Measurements from ENCODE around the gene ZNF438. TPM values are rescaled to one million over a fixed set of nuclear protein-coding genes. Genes with fewer than 3 reads are reported as not detected.
"Not testable (repeated sequence)": the region's sequence is repeated elsewhere in the genome, so short reads cannot be mapped to it uniquely, and the experiment has no call there.

ZNF438 gene
- total RNA-seq: 10 to 100 TPM; 11.4 to 11.6 TPM
- long read RNA-seq, partial matches to known transcripts: 5 of 13 reads
- long read RNA-seq, other reads (novel, unspliced or antisense): 8 of 13 reads

- intact Hi-C loops (cut with DNase I): loop anchor here (2.0 to 10.0 kb wide), 4 partner anchors 103 to 286 kb away; partner anchors contain the start of gene ZEB1 (in 1 of the 2)
- ATAC-seq: peak; percentile 97 to 98
- peak; percentile 95 for DNase-seq
Observed at GRCh38 chr10:31031558-31032257, at the start of gene ZNF438. Gene ZNF438 (minus strand): TSS chr10:31031865. CDS start chr10:30877034, 154,831 bp downstream.

- ATAC-seq: no peak
- DNase-seq: no peak
- intact Hi-C loops (cut with DNase I): no loop called here
Observed at GRCh38 chr10:31076610-31076988, 44.9 kb upstream of the ZNF438 start.

GRCh38 chr10:31075881-31076609 is 44.4 kb upstream of the ZNF438 start:
- ATAC-seq (no peak), DNase-seq (no peak)
- intact Hi-C loops (cut with DNase I): no loop called here

GRCh38 chr10:31075434-31075833 is 43.8 kb upstream of the ZNF438 start:
- ATAC-seq (peak in 1 of 2 donors; percentile 29), DNase-seq (no peak)
- intact Hi-C loops (cut with DNase I): no loop called here

- ATAC-seq (no peak), DNase-seq (no peak)
- intact Hi-C loops (cut with DNase I): no loop called here
Observed at GRCh38 chr10:31074722-31075086, 43.0 kb upstream of the ZNF438 start.

GRCh38 chr10:31073996-31074721 is 42.5 kb upstream of the ZNF438 start:
- ATAC-seq (no peak), DNase-seq (no peak)
- intact Hi-C loops (cut with DNase I): no loop called here

- ATAC-seq: no peak
- no peak for DNase-seq
- intact Hi-C loops (cut with DNase I): no loop called here
Observed at GRCh38 chr10:31073211-31073610, 41.5 kb upstream of the ZNF438 start.

GRCh38 chr10:31072451-31072850 is 40.8 kb upstream of the ZNF438 start:
- ATAC-seq (peak in 1 of 2 donors; percentile 8), DNase-seq (no peak)
- intact Hi-C loops (cut with DNase I): no loop called here

GRCh38 chr10:31071232-31072005 is 39.8 kb upstream of the ZNF438 start:
- intact Hi-C loops (cut with DNase I): no loop called here
- no peak for DNase-seq
- peak; percentile 58 to 87 for ATAC-seq

- intact Hi-C loops (cut with DNase I): no loop called here
- DNase-seq (no peak), ATAC-seq (no peak)
Observed at GRCh38 chr10:31070691-31071090, 39.0 kb upstream of the ZNF438 start.

GRCh38 chr10:31070025-31070424 is 38.4 kb upstream of the ZNF438 start:
- intact Hi-C loops (cut with DNase I): no loop called here
- ATAC-seq: no peak
- DNase-seq: no peak

GRCh38 chr10:31069411-31069810 is 37.7 kb upstream of the ZNF438 start:
- ATAC-seq (no peak), DNase-seq (no peak)
- intact Hi-C loops (cut with DNase I): no loop called here

- intact Hi-C loops (cut with DNase I): no loop called here
- ATAC-seq (peak; percentile 33 to 86), DNase-seq (no peak)
Observed at GRCh38 chr10:31064348-31064747, 32.7 kb upstream of the ZNF438 start.

GRCh38 chr10:31063841-31064240 is 32.2 kb upstream of the ZNF438 start:
- intact Hi-C loops (cut with DNase I): no loop called here
- DNase-seq: no peak
- peak in 1 of 2 donors; percentile 49 for ATAC-seq

- peak; percentile 51 to 79 for ATAC-seq
- no peak for DNase-seq
- intact Hi-C loops (cut with DNase I): no loop called here
Observed at GRCh38 chr10:31062856-31063255, 31.2 kb upstream of the ZNF438 start.

- intact Hi-C loops (cut with DNase I): no loop called here
- DNase-seq (no peak), ATAC-seq (no peak)
Observed at GRCh38 chr10:31061941-31062340, 30.3 kb upstream of the ZNF438 start.

GRCh38 chr10:31058795-31059703 is 27.4 kb upstream of the ZNF438 start:
- no peak for ATAC-seq
- no peak for DNase-seq
- intact Hi-C loops (cut with DNase I): no loop called here

GRCh38 chr10:31056678-31057077 is 25.0 kb upstream of the ZNF438 start:
- DNase-seq; intact Hi-C loops (cut with DNase I); ATAC-seq: not testable (repeated sequence)

Measured in left cardiac atrium (tissue), 4 donors.